ENCODE measurements around the gene LSM12.

The LSM12 gene

DNA sequence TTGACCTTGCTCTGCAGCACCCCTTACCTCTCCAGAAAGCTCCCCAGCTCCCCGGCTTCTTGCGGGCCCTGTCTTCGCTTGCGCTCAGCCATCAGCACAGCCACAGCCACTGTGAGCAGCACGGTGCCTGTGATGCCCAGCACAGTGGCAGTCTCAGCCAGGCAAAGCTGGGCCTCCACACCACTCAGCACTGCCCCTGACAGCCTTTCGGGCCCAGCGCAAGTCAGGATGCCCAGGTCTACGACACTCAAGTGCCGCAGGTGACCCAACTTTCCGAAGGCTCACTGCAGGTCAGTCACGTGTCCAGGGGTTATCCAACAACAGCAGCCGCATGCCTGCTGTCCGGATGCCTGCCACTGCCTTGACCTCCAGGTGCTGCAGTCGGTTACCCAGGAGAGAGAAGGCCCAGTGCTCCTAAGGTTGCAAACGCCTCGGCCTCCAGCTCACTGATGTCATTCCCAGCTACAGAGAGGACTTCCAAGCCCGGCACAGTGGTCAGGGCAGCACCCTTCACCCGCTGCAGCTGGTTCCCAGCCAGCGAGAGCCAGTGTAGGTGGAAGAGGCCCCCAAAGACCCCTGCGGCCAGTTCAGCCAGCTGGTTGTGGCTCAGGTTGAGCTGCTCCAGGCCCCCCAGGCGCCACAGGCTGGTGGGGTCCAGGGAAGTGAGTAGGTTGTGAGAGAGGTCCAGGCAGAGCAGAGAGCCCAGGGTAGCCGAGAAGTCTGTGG, 42.8 kb downstream of the LSM12 start:
- Histone ChIP-seq H3K27ac (ENCODE audit: extremely low read depth, low read depth, low read length) (no peak overlapping the region), H3K4me3 (ENCODE audit: low read depth, low read length) (no peak overlapping the region), H3K9me3 (ENCODE audit: control insufficient read depth, insufficient read depth, low read depth, low read length) (no peaks in the 10 kb centered on the region), H3K4me1 (ENCODE audit: control insufficient read depth, insufficient read depth, low read length) (no peaks in the 10 kb centered on the region), H3K36me3 (ENCODE audit: control insufficient read depth in 2 of 2, insufficient read depth in 1 of 2, low read length in 2 of 2) (peaks cover 4 to 64% of the 10 kb centered on the region in 2 experiments; a peak in 2 of 3 replicates)
- CTCF ChIA-PET, result interaction anchor here (0.8 to 2.0 kb wide), 2 partner anchors 18 kb away, joined by 3 to 9 read pairs; no protein-coding TSS in a partner anchor
- no peak for TF ChIP-seq ZNF843 (tag by site-specific recombination; IDR thresholded peaks at IDR 0.05)
- TF ChIP-seq ZNF473 (tag by site-specific recombination; IDR thresholded peaks at IDR 0.05), result no peak
- no peak for TF ChIP-seq ZXDB (tag by site-specific recombination; IDR thresholded peaks at IDR 0.05)
- no peak for TF ChIP-seq PRDM1 (tag by site-specific recombination; IDR thresholded peaks at IDR 0.05)
- TF ChIP-seq ZNF169 (tag by site-specific recombination; IDR thresholded peaks at IDR 0.05), result no peak
- TF ChIP-seq, protein P1, sequence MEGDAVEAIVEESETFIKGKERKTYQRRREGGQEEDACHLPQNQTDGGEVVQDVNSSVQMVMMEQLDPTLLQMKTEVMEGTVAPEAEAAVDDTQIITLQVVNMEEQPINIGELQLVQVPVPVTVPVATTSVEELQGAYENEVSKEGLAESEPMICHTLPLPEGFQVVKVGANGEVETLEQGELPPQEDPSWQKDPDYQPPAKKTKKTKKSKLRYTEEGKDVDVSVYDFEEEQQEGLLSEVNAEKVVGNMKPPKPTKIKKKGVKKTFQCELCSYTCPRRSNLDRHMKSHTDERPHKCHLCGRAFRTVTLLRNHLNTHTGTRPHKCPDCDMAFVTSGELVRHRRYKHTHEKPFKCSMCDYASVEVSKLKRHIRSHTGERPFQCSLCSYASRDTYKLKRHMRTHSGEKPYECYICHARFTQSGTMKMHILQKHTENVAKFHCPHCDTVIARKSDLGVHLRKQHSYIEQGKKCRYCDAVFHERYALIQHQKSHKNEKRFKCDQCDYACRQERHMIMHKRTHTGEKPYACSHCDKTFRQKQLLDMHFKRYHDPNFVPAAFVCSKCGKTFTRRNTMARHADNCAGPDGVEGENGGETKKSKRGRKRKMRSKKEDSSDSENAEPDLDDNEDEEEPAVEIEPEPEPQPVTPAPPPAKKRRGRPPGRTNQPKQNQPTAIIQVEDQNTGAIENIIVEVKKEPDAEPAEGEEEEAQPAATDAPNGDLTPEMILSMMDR (tag by site-specific recombination; IDR thresholded peaks at IDR 0.05), result no peak
- no peak for TF ChIP-seq SETDB1 (IDR thresholded peaks at IDR 0.05; ENCODE audit: insufficient read length, low read length)
- no peak for TF ChIP-seq ZNF341 (tag by site-specific recombination; IDR thresholded peaks at IDR 0.05; ENCODE audit: low read depth)
- TF ChIP-seq ZNF274 (IDR thresholded peaks at IDR 0.05; ENCODE audit: low read length), result no peak
- TF ChIP-seq ZNF274 (tag by site-specific recombination; IDR thresholded peaks at IDR 0.05; ENCODE audit: borderline replicate concordance), result no peak
- TF ChIP-seq ZSCAN23 (tag by site-specific recombination; IDR thresholded peaks at IDR 0.05), result no peak
- POLR2A ChIA-PET, result interaction anchor here (0.6 kb wide), 1 partner anchor 38 kb away, joined by 5 read pairs; no protein-coding TSS in a partner anchor

DNA sequence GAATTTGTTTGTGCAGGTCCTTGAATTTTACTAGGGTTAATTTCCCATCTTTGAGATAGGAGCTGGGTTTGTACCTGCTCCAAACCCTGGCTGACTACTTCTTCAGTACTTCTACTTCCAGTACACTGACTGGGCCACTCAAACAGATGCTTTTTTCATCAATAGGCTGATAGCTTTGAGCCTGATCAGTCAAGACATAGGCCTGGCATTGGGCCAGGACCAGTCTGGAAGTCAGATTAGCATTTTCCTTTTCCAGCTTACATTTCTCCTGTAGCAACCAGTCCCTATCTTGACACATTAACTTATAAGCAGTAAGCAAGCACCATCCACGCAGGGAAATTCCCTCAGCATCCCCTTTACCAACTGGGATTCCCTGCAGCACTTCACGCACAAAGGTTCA, 44.2 kb downstream of the LSM12 start:
- CTCF ChIA-PET, result interaction anchor here (0.9 to 2.0 kb wide), 5 partner anchors 20 to 181 kb away, joined by 3 to 9 read pairs (median 3); no protein-coding TSS in a partner anchor
- POLR2A ChIA-PET, result no interaction called here
- TF ChIP-seq ZFP69B (tag by site-specific recombination; IDR thresholded peaks at IDR 0.05), result no peak
- TF ChIP-seq, protein P2, sequence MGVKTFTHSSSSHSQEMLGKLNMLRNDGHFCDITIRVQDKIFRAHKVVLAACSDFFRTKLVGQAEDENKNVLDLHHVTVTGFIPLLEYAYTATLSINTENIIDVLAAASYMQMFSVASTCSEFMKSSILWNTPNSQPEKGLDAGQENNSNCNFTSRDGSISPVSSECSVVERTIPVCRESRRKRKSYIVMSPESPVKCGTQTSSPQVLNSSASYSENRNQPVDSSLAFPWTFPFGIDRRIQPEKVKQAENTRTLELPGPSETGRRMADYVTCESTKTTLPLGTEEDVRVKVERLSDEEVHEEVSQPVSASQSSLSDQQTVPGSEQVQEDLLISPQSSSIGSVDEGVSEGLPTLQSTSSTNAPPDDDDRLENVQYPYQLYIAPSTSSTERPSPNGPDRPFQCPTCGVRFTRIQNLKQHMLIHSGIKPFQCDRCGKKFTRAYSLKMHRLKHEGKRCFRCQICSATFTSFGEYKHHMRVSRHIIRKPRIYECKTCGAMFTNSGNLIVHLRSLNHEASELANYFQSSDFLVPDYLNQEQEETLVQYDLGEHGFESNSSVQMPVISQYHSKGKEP (tag by site-specific recombination; IDR thresholded peaks at IDR 0.05), result no peak
- no peak for TF ChIP-seq ZNF133 (tag by site-specific recombination; IDR thresholded peaks at IDR 0.05)
- TF ChIP-seq, protein P3, sequence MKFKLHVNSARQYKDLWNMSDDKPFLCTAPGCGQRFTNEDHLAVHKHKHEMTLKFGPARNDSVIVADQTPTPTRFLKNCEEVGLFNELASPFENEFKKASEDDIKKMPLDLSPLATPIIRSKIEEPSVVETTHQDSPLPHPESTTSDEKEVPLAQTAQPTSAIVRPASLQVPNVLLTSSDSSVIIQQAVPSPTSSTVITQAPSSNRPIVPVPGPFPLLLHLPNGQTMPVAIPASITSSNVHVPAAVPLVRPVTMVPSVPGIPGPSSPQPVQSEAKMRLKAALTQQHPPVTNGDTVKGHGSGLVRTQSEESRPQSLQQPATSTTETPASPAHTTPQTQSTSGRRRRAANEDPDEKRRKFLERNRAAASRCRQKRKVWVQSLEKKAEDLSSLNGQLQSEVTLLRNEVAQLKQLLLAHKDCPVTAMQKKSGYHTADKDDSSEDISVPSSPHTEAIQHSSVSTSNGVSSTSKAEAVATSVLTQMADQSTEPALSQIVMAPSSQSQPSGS (tag by site-specific recombination; IDR thresholded peaks at IDR 0.05; ENCODE audit: low read depth), result no peak
- no peak for TF ChIP-seq ZNF37A (tag by site-specific recombination; IDR thresholded peaks at IDR 0.05)
- TF ChIP-seq WT1 (tag by site-specific recombination; IDR thresholded peaks at IDR 0.05), result no peak
- TF ChIP-seq ZNF654 (tag by site-specific recombination; IDR thresholded peaks at IDR 0.05; ENCODE audit: low read depth), result no peak
- H3K36me3 ChIP-seq (ENCODE audit: control insufficient read depth in 2 of 2, insufficient read depth in 1 of 2, low read length in 2 of 2), result peaks cover 0 to 57% of the 10 kb centered on the region in 2 experiments; a peak in 2 of 3 replicates
- no peaks in the 10 kb centered on the region for H3K4me1 ChIP-seq (ENCODE audit: control insufficient read depth, insufficient read depth, low read length)
- H3K27ac ChIP-seq (ENCODE audit: extremely low read depth, low read depth, low read length), result no peak overlapping the region
- no peaks in the 10 kb centered on the region for H3K9me3 ChIP-seq (ENCODE audit: control insufficient read depth, insufficient read depth, low read depth, low read length)
- H3K4me3 ChIP-seq (ENCODE audit: low read depth, low read length), result no peak overlapping the region

Data from HEK293 (cell line).